ENCODE measurements around the gene IL11. TPM values are rescaled to one million over a fixed set of nuclear protein-coding genes. Genes with fewer than 3 reads are reported as not detected.

The IL11 gene
- total RNA-seq, 1 donor from 2014 or later = 2.2 TPM

DNA sequence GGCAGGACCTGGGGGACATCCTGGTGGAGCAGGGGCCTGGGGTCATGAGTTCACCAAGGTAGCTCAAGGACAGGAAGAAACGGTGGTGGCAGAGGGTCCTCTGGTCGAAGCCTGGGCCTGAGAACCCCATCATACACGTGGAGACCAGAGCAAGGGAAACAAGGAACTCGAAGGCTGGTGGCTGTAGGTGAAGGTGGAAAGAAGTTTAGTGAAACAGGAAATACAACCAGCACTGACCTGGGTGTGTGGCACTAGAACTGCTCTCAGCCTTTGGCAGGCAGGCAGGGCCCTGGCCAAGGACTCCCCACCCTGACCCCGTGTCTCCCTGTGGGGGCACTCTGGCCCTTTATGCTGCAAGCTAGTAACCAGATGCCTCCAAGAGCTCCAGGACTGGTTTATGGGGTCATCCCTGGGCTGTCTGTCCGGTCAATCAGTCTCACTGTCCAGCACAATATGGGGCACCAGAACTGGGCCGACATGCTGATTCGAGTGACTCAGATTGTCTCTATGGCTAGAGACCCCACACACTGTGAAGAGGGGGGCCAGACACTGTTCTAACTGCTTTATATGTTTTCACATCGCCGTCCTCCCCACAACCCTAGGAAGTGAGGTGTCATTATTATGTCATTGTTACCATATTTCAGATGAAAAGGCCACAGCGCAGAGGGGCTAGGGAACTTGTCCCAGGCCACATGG lies 19.5 kb downstream of the IL11 start:
- TF ChIP-seq, protein P1, sequence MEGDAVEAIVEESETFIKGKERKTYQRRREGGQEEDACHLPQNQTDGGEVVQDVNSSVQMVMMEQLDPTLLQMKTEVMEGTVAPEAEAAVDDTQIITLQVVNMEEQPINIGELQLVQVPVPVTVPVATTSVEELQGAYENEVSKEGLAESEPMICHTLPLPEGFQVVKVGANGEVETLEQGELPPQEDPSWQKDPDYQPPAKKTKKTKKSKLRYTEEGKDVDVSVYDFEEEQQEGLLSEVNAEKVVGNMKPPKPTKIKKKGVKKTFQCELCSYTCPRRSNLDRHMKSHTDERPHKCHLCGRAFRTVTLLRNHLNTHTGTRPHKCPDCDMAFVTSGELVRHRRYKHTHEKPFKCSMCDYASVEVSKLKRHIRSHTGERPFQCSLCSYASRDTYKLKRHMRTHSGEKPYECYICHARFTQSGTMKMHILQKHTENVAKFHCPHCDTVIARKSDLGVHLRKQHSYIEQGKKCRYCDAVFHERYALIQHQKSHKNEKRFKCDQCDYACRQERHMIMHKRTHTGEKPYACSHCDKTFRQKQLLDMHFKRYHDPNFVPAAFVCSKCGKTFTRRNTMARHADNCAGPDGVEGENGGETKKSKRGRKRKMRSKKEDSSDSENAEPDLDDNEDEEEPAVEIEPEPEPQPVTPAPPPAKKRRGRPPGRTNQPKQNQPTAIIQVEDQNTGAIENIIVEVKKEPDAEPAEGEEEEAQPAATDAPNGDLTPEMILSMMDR (IDR thresholded peaks at IDR 0.05; ENCODE audit: unreplicated experiment) = no peak
- Mint-ChIP-seq H3K27me3 (peaks cover 44% of the 10 kb centered on the region), H3K4me1 (ENCODE audit: low read depth) (peaks cover 6% of the 10 kb centered on the region), H3K9me3 (ENCODE audit: low read depth) (no peaks in the 10 kb centered on the region), H3K27ac (no peak overlapping the region), H3K36me3 (ENCODE audit: insufficient read depth) (peaks cover 2% of the 10 kb centered on the region), H3K4me3 (ENCODE audit: low read depth) (no peak overlapping the region)
- DNase-seq (ENCODE audit: low spot score, unreplicated experiment) = no peak

DNA sequence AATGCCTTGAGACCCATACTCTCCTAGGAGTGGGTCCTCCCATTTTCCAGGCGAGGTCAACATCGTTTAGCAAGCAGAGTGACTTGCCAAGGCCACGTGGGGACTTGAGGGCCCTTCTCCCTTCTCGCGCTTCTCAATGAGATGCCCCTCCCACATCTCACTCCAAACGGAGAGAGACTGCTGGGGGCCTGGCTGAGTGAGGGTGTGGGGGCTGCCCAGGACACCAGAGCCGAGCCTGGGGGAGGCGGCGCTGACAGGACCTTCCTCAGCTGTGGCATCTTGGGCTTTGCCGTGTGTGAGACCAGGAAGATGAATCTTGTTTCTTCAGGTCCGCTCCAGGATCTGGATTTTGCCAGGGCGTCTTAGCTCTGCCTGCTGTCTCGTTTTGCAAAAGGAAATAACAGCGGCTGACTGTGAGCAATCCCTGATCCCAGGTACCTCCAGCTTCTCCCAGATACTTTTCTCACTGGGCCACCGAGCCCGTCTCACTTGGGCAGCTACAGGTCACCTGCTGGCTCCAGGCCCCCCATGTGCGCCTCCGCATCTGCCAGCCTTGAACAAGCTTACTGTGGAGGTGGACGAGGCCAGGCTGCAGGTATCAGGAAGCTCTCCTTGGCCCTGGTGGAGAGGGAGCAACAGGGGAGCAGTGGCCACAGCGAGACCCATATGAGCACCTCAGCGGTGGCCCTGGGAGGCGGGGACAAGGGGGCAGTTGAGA lies 21.8 kb downstream of the IL11 start:
- H3K4me3 Mint-ChIP-seq (ENCODE audit: low read depth) = no peak overlapping the region
- peaks cover 32% of the 10 kb centered on the region for H3K27me3 Mint-ChIP-seq
- peak overlapping the region; percentile 20 for H3K27ac Mint-ChIP-seq
- H3K4me1 Mint-ChIP-seq (ENCODE audit: low read depth) = peaks cover 6% of the 10 kb centered on the region
- no peaks in the 10 kb centered on the region for H3K9me3 Mint-ChIP-seq (ENCODE audit: low read depth)
- TF ChIP-seq, protein P1 (IDR thresholded peaks at IDR 0.05; ENCODE audit: unreplicated experiment) = no peak
- no peak for DNase-seq (ENCODE audit: low spot score, unreplicated experiment)
- H3K36me3 Mint-ChIP-seq (ENCODE audit: insufficient read depth) = peaks cover 8% of the 10 kb centered on the region

- Mint-ChIP-seq H3K9me3 (ENCODE audit: low read depth) (no peaks in the 10 kb centered on the region), H3K27ac (no peak overlapping the region), H3K4me3 (ENCODE audit: low read depth) (no peak overlapping the region), H3K36me3 (ENCODE audit: insufficient read depth) (peaks cover 8% of the 10 kb centered on the region), H3K27me3 (peaks cover 23% of the 10 kb centered on the region), H3K4me1 (ENCODE audit: low read depth) (peaks cover 6% of the 10 kb centered on the region)
- TF ChIP-seq, protein P1 (IDR thresholded peaks at IDR 0.05; ENCODE audit: unreplicated experiment) = no peak
- DNase-seq (ENCODE audit: low spot score, unreplicated experiment) = no peak
Observed at GRCh38 chr19:55347442-55348009, 22.7 kb downstream of the IL11 start.

GRCh38 chr19:55346725-55347441 lies 23.4 kb downstream of the IL11 start:
- Mint-ChIP-seq H3K4me1 (ENCODE audit: low read depth) (peaks cover 6% of the 10 kb centered on the region), H3K27me3 (peaks cover 16% of the 10 kb centered on the region), H3K9me3 (ENCODE audit: low read depth) (no peaks in the 10 kb centered on the region), H3K27ac (no peak overlapping the region), H3K4me3 (ENCODE audit: low read depth) (no peak overlapping the region), H3K36me3 (ENCODE audit: insufficient read depth) (peaks cover 8% of the 10 kb centered on the region)
- DNase-seq (ENCODE audit: low spot score, unreplicated experiment) = no peak
- TF ChIP-seq, protein P1 (IDR thresholded peaks at IDR 0.05; ENCODE audit: unreplicated experiment) = no peak

All from progenitor cell of endocrine pancreas (in vitro differentiated cells).